ENCODE measurements around the gene PAX5.

Gene PAX5

DNA sequence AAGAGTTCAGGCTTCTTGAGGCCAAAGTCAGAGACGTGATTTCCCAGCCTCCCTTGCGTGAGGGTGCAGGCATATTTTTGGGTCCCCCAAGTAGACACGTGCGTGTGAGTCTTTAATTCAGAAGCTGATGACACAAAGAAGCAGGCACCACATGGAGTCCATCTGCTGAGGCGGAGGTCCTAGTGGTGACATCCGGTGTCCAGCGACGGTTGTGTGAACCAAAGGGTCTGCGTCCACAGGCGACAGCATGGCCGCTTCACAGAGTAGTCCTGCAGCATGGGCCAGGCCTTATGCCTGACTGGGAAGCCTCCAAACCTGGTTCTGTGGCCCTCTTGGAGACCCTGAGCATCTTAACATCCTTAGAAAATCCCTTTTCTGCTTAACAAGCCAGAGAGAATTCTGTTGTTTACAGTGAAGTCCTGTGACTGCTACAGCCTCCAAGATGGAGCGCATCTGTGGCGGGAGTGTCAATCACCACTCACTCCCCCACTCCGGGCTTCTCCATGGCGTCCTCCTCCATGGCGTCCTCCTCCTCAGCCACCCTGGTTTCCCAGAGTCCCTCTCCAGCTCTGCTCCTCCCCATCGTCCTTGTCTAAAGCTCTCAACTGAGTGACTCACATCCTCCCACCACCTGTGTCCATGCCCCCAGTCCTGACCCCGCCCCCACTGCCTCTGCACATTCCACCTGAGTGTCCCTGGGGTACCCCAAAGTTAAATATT lies 133.8 kb downstream of the PAX5 start:
- no peak overlapping the region for H3K27ac ChIP-seq (ENCODE audit: low read length)
- no peaks in the 10 kb centered on the region for H3K36me3 ChIP-seq (ENCODE audit: control insufficient read depth in 2 of 2, insufficient read depth in 2 of 2, low read length in 2 of 2)
- no peak overlapping the region for H3K9ac ChIP-seq (ENCODE audit: low read length in 2 of 2)
- H3K27me3 ChIP-seq (ENCODE audit: control insufficient read depth in 1 of 2, insufficient read depth in 2 of 2, low read length in 2 of 2) = peaks cover 0 to 12% of the 10 kb centered on the region in 2 donors
- H3K4me3 ChIP-seq (ENCODE audit: low read length in 2 of 2) = no peak overlapping the region
- no peaks in the 10 kb centered on the region for H3K9me3 ChIP-seq (ENCODE audit: control insufficient read depth in 2 of 2, low read length in 2 of 2)
- no peaks in the 10 kb centered on the region for H3K4me1 ChIP-seq (ENCODE audit: control insufficient read depth, insufficient read depth, low read length)

DNA sequence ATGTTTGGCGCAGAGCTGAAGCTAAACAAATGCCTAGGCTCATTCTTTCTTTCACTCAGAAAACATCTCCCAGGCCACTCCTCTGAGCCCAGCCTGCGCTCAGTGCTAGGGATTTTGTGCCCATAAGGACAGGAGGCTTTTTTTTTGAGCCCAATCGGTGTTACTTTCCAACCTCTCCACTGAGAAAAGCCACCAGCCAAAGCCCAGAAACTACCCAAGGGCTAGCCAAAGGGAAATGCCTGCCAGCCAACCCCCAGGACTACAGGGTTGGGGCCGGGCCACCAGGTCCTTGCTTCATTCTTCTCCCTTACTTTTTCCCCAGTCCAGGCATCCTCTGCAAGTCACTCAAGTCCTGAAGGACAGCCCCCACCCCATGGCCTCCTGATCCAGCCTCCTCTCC lies 134.7 kb downstream of the PAX5 start:
- Histone ChIP-seq H3K4me3 (ENCODE audit: low read length in 2 of 2) (no peak overlapping the region), H3K4me1 (ENCODE audit: control insufficient read depth, insufficient read depth, low read length) (no peaks in the 10 kb centered on the region), H3K36me3 (ENCODE audit: control insufficient read depth in 2 of 2, insufficient read depth in 2 of 2, low read length in 2 of 2) (no peaks in the 10 kb centered on the region), H3K27me3 (ENCODE audit: control insufficient read depth in 1 of 2, insufficient read depth in 2 of 2, low read length in 2 of 2) (peaks cover 0 to 12% of the 10 kb centered on the region in 2 donors), H3K9ac (ENCODE audit: low read length in 2 of 2) (no peak overlapping the region), H3K27ac (ENCODE audit: low read length) (no peak overlapping the region), H3K9me3 (ENCODE audit: control insufficient read depth in 2 of 2, low read length in 2 of 2) (no peaks in the 10 kb centered on the region)

DNA sequence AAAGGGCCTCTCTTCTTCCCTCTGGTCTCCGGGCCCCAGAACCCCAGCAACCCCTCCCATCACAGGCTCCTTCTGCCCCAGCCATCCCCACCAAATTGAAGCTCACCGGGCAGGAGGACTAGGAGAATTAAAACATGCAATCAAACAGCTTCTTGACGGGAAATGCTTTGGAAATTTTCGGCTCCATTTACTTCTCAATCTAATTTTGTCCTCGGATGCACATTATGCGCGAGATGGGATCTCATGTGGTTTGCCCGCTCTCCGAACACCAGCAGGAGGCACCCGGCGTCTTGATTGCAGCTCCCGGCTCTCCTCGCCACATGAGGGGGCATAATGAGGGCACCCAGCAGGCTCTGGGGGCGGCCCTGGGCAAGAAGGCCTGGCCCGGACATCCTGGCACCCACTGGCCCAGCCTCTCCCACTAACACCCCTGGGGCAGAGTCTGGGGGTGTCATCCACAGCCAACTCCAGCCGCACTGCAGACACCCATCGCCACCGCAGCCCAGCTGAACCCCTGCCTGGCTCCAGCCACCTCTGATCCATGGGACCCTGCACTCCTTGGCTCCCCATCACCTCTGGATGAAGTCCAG lies 135.5 kb downstream of the PAX5 start:
- no peak overlapping the region for H3K9ac ChIP-seq (ENCODE audit: low read length in 2 of 2)
- no peaks in the 10 kb centered on the region for H3K4me1 ChIP-seq (ENCODE audit: control insufficient read depth, insufficient read depth, low read length)
- no peaks in the 10 kb centered on the region for H3K36me3 ChIP-seq (ENCODE audit: control insufficient read depth in 2 of 2, insufficient read depth in 2 of 2, low read length in 2 of 2)
- no peaks in the 10 kb centered on the region for H3K9me3 ChIP-seq (ENCODE audit: control insufficient read depth in 2 of 2, low read length in 2 of 2)
- H3K27ac ChIP-seq (ENCODE audit: low read length) = no peak overlapping the region
- peaks cover 0 to 12% of the 10 kb centered on the region in 2 donors for H3K27me3 ChIP-seq (ENCODE audit: control insufficient read depth in 1 of 2, insufficient read depth in 2 of 2, low read length in 2 of 2)
- H3K4me3 ChIP-seq (ENCODE audit: low read length in 2 of 2) = no peak overlapping the region

DNA sequence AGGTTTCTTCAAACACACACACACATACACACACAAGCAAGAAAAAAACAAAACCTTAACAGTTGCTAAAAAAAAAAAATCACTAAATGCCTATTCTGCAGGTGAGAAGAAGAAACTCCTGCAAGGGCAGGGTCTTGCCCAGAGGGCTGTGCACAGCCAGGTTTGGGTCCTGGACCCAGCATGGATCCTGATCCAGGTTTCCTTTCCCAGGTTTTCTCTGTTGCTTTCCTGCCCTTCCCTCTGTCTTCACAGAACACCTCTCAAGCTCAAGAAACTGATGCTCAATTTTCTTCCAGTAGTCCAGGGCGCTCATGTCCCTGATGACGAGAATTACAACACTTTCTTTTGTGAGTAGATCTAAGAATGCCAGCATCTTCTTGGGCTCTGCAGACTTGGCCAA lies 136.6 kb downstream of the PAX5 start:
- Histone ChIP-seq H3K4me1 (ENCODE audit: control insufficient read depth, insufficient read depth, low read length) (no peaks in the 10 kb centered on the region), H3K27ac (ENCODE audit: low read length) (no peak overlapping the region), H3K27me3 (ENCODE audit: control insufficient read depth in 1 of 2, insufficient read depth in 2 of 2, low read length in 2 of 2) (peaks cover 0 to 12% of the 10 kb centered on the region in 2 donors), H3K9ac (ENCODE audit: low read length in 2 of 2) (no peak overlapping the region), H3K9me3 (ENCODE audit: control insufficient read depth in 2 of 2, low read length in 2 of 2) (no peaks in the 10 kb centered on the region), H3K4me3 (ENCODE audit: low read length in 2 of 2) (no peak overlapping the region), H3K36me3 (ENCODE audit: control insufficient read depth in 2 of 2, insufficient read depth in 2 of 2, low read length in 2 of 2) (no peaks in the 10 kb centered on the region)

DNA sequence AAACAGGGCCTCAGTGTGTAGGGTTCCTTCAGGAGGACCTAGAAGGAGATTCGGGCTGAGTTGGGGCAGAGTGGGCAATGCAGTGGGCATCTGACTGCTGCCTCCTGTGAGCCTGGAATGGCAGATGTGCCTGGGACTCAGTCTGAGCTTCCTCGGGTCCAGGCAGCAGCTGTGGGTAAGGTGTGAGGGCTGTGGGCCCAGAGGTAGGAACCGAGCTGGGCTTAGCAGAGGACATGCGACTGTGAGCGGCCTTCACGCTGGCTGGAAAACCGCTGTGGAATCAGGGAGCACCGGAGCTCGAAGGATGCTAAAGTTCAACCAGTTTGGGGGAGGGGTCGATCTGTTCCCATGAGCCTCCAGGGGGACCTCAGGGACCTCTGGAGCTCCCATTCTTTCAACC lies 137.0 kb downstream of the PAX5 start:
- peaks cover 0 to 12% of the 10 kb centered on the region in 2 donors for H3K27me3 ChIP-seq (ENCODE audit: control insufficient read depth in 1 of 2, insufficient read depth in 2 of 2, low read length in 2 of 2)
- no peak overlapping the region for H3K27ac ChIP-seq (ENCODE audit: low read length)
- no peaks in the 10 kb centered on the region for H3K36me3 ChIP-seq (ENCODE audit: control insufficient read depth in 2 of 2, insufficient read depth in 2 of 2, low read length in 2 of 2)
- no peaks in the 10 kb centered on the region for H3K9me3 ChIP-seq (ENCODE audit: control insufficient read depth in 2 of 2, low read length in 2 of 2)
- no peaks in the 10 kb centered on the region for H3K4me1 ChIP-seq (ENCODE audit: control insufficient read depth, insufficient read depth, low read length)
- no peak overlapping the region for H3K4me3 ChIP-seq (ENCODE audit: low read length in 2 of 2)
- H3K9ac ChIP-seq (ENCODE audit: low read length in 2 of 2) = no peak overlapping the region

DNA sequence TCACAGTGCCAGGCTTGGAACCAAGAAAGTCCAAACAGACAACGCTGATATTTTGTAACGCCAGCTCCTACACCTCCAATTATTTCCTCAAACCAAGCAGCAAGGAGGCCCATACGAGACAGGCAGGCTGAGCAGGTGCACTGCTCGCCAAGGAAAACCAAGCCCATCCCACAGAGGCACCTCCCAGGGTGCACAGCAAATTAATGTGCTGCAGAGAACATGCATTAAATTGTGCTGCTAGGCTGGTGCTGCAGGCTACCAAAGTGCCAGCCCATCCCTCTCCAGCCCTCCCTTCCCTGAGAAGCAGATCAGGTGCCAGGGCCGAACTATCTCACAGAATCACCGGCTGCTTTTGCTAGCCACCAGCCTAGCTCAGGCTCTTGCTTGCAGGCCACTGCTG lies 137.8 kb downstream of the PAX5 start:
- no peak overlapping the region for H3K4me3 ChIP-seq (ENCODE audit: low read length in 2 of 2)
- H3K4me1 ChIP-seq (ENCODE audit: control insufficient read depth, insufficient read depth, low read length) = no peaks in the 10 kb centered on the region
- peaks cover 0 to 14% of the 10 kb centered on the region in 2 donors for H3K27me3 ChIP-seq (ENCODE audit: control insufficient read depth in 1 of 2, insufficient read depth in 2 of 2, low read length in 2 of 2)
- H3K9ac ChIP-seq (ENCODE audit: low read length in 2 of 2) = no peak overlapping the region
- H3K36me3 ChIP-seq (ENCODE audit: control insufficient read depth in 2 of 2, insufficient read depth in 2 of 2, low read length in 2 of 2) = no peaks in the 10 kb centered on the region
- no peaks in the 10 kb centered on the region for H3K9me3 ChIP-seq (ENCODE audit: control insufficient read depth in 2 of 2, low read length in 2 of 2)
- H3K27ac ChIP-seq (ENCODE audit: low read length) = no peak overlapping the region

DNA sequence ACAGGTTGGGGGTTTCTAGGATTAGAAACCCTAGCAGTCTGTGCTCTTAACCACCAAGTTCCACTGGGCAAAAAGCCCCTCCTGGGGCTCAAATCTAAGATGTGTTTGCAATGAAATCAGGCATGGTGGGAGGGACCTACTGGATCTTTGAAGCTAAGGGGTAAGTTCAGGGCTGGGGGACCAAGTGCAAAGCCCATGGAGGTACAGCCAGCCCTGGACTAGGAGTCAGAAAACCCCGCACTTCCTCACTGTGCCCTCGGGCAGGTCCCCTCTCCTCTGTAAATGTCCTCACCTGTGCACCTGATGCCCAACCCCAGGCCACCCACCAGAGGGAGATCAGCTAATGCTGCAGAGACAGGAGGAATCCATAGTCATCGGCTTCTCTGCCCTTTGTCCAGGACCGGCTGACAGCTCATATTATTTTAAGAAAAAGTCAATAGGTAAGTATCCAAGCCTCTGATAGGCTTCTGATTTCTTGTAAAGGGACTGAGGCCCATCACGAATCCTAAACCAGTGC lies 138.3 kb downstream of the PAX5 start:
- Histone ChIP-seq H3K9me3 (ENCODE audit: control insufficient read depth in 2 of 2, low read length in 2 of 2) (no peaks in the 10 kb centered on the region), H3K4me3 (ENCODE audit: low read length in 2 of 2) (no peak overlapping the region), H3K9ac (ENCODE audit: low read length in 2 of 2) (no peak overlapping the region), H3K36me3 (ENCODE audit: control insufficient read depth in 2 of 2, insufficient read depth in 2 of 2, low read length in 2 of 2) (no peaks in the 10 kb centered on the region), H3K4me1 (ENCODE audit: control insufficient read depth, insufficient read depth, low read length) (no peaks in the 10 kb centered on the region), H3K27ac (ENCODE audit: low read length) (no peak overlapping the region), H3K27me3 (ENCODE audit: control insufficient read depth in 1 of 2, insufficient read depth in 2 of 2, low read length in 2 of 2) (peaks cover 0 to 15% of the 10 kb centered on the region in 2 donors)

DNA sequence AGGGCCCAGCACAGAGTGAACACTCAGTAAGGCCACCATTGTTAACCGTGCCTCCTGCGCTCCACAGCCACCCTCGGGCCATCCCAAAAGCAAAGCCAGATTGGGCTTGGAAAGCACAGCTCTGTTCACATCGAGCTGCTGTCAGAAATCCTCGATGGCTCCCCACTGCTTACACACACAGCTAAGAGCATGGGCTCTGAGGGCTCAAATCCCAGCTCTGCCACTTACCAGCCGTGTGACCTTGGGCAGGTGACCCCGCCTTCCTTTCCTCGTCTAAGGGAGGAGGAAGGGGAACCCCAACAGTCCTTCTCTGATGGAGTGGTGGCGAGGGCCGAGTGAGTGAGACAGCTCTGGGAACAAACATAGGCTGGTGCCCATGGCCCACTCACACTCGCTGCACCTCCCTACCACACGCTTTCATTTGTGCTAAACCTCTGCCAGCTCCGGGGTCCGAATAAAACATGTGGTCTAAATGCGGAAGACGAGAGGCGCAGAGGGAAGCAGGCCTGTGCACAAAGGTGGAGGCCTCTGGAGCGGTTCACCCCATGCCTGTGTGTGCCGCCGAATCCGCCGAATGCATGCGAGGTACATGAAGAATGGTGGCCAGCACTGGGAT lies 139.3 kb downstream of the PAX5 start:
- H3K27me3 ChIP-seq (ENCODE audit: control insufficient read depth in 1 of 2, insufficient read depth in 2 of 2, low read length in 2 of 2) = peaks cover 2 to 19% of the 10 kb centered on the region in 2 donors
- no peaks in the 10 kb centered on the region for H3K4me1 ChIP-seq (ENCODE audit: control insufficient read depth, insufficient read depth, low read length)
- H3K36me3 ChIP-seq (ENCODE audit: control insufficient read depth in 2 of 2, insufficient read depth in 2 of 2, low read length in 2 of 2) = no peaks in the 10 kb centered on the region

DNA sequence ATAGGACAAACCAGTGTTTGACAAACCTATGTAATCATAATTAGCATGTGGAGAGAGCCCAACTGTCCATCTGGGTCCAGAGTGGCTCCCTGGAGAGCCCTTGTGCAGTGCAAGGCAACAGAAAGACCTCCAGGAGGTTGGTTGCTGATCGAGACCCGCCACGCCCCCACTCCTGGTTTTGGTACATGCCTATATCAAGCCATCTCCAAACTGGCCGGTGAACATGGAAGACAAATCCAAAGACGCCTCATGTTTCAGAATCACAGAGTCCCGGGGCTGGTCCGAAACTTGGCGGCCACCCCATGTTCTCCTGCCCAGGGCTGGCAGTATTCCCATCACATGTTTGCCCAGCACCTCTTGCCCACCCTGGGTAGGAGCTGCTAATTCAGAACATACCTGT lies 140.2 kb downstream of the PAX5 start:
- no peaks in the 10 kb centered on the region for H3K36me3 ChIP-seq (ENCODE audit: control insufficient read depth in 2 of 2, insufficient read depth in 2 of 2, low read length in 2 of 2)

More for the DNA sequence above, 139.3 kb downstream of the PAX5 start:
- Histone ChIP-seq H3K4me3 (ENCODE audit: low read length in 2 of 2) (no peak overlapping the region), H3K9me3 (ENCODE audit: control insufficient read depth in 2 of 2, low read length in 2 of 2) (no peaks in the 10 kb centered on the region), H3K27ac (ENCODE audit: low read length) (no peak overlapping the region), H3K9ac (ENCODE audit: low read length in 2 of 2) (no peak overlapping the region)

DNA sequence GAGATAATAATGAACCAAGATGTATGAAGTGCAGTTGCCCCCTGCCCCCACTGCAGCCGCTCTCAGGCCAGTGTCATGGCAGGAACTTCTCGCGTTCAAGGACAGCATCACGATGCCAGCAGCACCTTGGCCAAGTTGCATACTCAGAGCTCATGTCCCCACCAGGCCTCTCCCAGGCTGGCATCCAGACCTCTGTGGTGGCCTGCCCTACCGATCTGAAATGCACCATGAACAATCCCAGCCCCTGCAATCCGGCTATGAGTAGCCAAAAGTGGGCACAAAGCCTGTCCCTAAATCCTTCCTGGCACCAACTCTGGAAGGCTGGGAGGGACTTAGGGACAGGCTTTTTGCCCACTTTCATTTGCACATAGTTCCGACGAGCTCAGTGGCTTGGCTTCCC lies 140.9 kb downstream of the PAX5 start:
- Histone ChIP-seq H3K9me3 (ENCODE audit: control insufficient read depth in 2 of 2, low read length in 2 of 2) (no peaks in the 10 kb centered on the region), H3K4me1 (ENCODE audit: control insufficient read depth, insufficient read depth, low read length) (no peaks in the 10 kb centered on the region), H3K27ac (ENCODE audit: low read length) (no peak overlapping the region), H3K27me3 (ENCODE audit: control insufficient read depth in 1 of 2, insufficient read depth in 2 of 2, low read length in 2 of 2) (peaks cover 2 to 15% of the 10 kb centered on the region in 2 donors), H3K36me3 (ENCODE audit: control insufficient read depth in 2 of 2, insufficient read depth in 2 of 2, low read length in 2 of 2) (no peaks in the 10 kb centered on the region), H3K4me3 (ENCODE audit: low read length in 2 of 2) (no peak overlapping the region), H3K9ac (ENCODE audit: low read length in 2 of 2) (no peak overlapping the region)

More for the DNA sequence above, 140.2 kb downstream of the PAX5 start:
- no peak overlapping the region for H3K27ac ChIP-seq (ENCODE audit: low read length)
- H3K4me3 ChIP-seq (ENCODE audit: low read length in 2 of 2) = no peak overlapping the region
- H3K4me1 ChIP-seq (ENCODE audit: control insufficient read depth, insufficient read depth, low read length) = no peaks in the 10 kb centered on the region
- H3K27me3 ChIP-seq (ENCODE audit: control insufficient read depth in 1 of 2, insufficient read depth in 2 of 2, low read length in 2 of 2) = peaks cover 2 to 15% of the 10 kb centered on the region in 2 donors
- H3K9ac ChIP-seq (ENCODE audit: low read length in 2 of 2) = no peak overlapping the region
- H3K9me3 ChIP-seq (ENCODE audit: control insufficient read depth in 2 of 2, low read length in 2 of 2) = no peaks in the 10 kb centered on the region

DNA sequence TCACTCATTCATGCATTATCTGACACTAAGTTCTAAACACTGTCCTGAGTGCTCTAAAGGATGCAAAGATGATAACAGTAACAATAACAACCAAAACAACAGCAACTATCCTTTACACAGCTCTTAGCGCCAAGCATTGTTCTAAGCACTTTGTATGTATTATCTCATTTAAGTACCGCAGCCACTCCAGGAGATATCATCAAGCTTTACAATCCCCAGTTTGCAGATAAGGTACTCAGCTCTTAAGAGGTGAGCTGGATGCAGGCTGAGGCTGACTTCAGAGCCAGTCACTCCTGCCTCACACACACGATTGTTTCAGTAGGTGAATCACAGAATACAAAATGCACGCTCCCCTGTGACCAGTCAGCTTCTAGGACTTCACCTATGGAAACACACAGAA lies 141.8 kb downstream of the PAX5 start:
- H3K27ac ChIP-seq (ENCODE audit: low read length) = no peak overlapping the region
- H3K27me3 ChIP-seq (ENCODE audit: control insufficient read depth in 1 of 2, insufficient read depth in 2 of 2, low read length in 2 of 2) = peaks cover 2 to 15% of the 10 kb centered on the region in 2 donors
- H3K9ac ChIP-seq (ENCODE audit: low read length in 2 of 2) = no peak overlapping the region
- H3K9me3 ChIP-seq (ENCODE audit: control insufficient read depth in 2 of 2, low read length in 2 of 2) = no peaks in the 10 kb centered on the region
- H3K4me3 ChIP-seq (ENCODE audit: low read length in 2 of 2) = no peak overlapping the region
- no peaks in the 10 kb centered on the region for H3K4me1 ChIP-seq (ENCODE audit: control insufficient read depth, insufficient read depth, low read length)
- no peaks in the 10 kb centered on the region for H3K36me3 ChIP-seq (ENCODE audit: control insufficient read depth in 2 of 2, insufficient read depth in 2 of 2, low read length in 2 of 2)
